ENCODE measurements around the gene ATG13. TPM values are rescaled to one million over a fixed set of nuclear protein-coding genes. Genes with fewer than 3 reads are reported as not detected.

The ATG13 gene
- polyA plus RNA-seq (2011; rRNA removed) (57.9 and 62.5 TPM in 2 replicates), polyA minus RNA-seq (2011; rRNA and poly(A)+ RNA removed) (89.7 and 121 TPM in 2 replicates)

GRCh38 chr11:46617134-46617971 lies at the start of gene ATG13, which contains the start of gene HARBI1:
Gene ATG13, plus strand, starts transcription at chr11:46617553. Its CDS starts 26,739 bp downstream, at chr11:46644292.
Gene HARBI1, minus strand, starts transcription at chr11:46617227. Its CDS starts 990 bp downstream, at chr11:46616237.
- no peaks in the 10 kb centered on the region for H3K9me3 ChIP-seq (ENCODE audit: control insufficient read depth, insufficient read depth, low read length)
- H3K4me3 ChIP-seq (ENCODE audit: low read depth, low read length), result peak within 1 kb of the TSS; percentile 100
- TF ChIP-seq, protein P1, sequence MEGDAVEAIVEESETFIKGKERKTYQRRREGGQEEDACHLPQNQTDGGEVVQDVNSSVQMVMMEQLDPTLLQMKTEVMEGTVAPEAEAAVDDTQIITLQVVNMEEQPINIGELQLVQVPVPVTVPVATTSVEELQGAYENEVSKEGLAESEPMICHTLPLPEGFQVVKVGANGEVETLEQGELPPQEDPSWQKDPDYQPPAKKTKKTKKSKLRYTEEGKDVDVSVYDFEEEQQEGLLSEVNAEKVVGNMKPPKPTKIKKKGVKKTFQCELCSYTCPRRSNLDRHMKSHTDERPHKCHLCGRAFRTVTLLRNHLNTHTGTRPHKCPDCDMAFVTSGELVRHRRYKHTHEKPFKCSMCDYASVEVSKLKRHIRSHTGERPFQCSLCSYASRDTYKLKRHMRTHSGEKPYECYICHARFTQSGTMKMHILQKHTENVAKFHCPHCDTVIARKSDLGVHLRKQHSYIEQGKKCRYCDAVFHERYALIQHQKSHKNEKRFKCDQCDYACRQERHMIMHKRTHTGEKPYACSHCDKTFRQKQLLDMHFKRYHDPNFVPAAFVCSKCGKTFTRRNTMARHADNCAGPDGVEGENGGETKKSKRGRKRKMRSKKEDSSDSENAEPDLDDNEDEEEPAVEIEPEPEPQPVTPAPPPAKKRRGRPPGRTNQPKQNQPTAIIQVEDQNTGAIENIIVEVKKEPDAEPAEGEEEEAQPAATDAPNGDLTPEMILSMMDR (IDR thresholded peaks at IDR 0.05; ENCODE audit: low read depth, low read length), result peak; percentile 90
- peak within 1 kb of the TSS; percentile 97 for H3K27ac ChIP-seq (ENCODE audit: low read depth, low read length)
- peak; percentile 51 for DNase-seq (ENCODE audit: low read depth, low spot score)
- CTCF ChIA-PET, result interaction anchor here (0.5 to 2.5 kb wide), 18 partner anchors 10 to 229 kb away, joined by 3 to 23 read pairs (median 6); partner anchors contain the start of gene CHRM4
- POLR2A ChIA-PET, result interaction anchor here (1.0 kb wide), 1 partner anchor 32 kb away, joined by 3 read pairs; no protein-coding TSS in a partner anchor
- no peaks in the 10 kb centered on the region for H3K27me3 ChIP-seq (ENCODE audit: control insufficient read depth, insufficient read depth, low read length)

DNA sequence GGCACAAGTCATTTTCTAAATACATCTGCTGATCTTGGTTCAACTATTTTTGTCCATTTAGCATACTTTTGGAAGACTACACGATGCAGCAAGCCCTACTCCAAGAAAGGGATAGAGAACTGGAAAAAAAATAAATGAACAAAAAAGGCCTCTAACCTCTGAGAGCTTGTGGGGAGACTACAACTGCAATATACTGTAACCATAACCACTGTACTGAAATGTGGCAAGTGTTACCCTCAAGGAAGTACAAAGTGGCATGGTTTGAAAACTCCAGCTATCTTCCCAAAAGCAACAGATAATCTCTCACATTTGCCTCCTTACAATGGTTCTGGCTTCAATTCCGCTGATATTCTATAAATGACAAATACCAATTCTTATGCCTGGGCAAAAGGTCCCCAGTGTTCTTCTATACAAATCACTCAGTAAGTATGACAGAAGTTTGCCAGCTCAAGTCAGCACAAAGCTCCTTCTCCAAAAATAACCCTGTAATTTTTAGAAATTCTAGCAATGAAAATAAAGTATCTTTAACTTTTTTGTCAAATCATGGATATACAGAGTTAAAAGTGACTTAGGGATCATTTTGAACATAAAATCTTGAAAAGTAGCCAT lies 46.5 kb upstream of the ATG13 start:
- TF ChIP-seq, protein P1 (IDR thresholded peaks at IDR 0.05; ENCODE audit: low read depth, low read length), result no peak
- peaks cover 8% of the 10 kb centered on the region for H3K9me3 ChIP-seq (ENCODE audit: control insufficient read depth, insufficient read depth, low read length)
- ChIA-PET POLR2A (interaction anchor here (0.7 kb wide), 1 partner anchor 832 kb away, joined by 5 read pairs; no protein-coding TSS in a partner anchor), CTCF (interaction anchor here (1.0 to 1.4 kb wide), 2 partner anchors 42 to 81 kb away, joined by 4 to 7 read pairs; no protein-coding TSS in a partner anchor)
- H3K27me3 ChIP-seq (ENCODE audit: control insufficient read depth, insufficient read depth, low read length), result no peaks in the 10 kb centered on the region
- no peak overlapping the region for H3K27ac ChIP-seq (ENCODE audit: low read depth, low read length)
- DNase-seq (ENCODE audit: low read depth, low spot score), result no peak
- H3K4me3 ChIP-seq (ENCODE audit: low read depth, low read length), result no peak overlapping the region

GRCh38 chr11:46574656-46575055 lies 42.7 kb upstream of the ATG13 start:
- CTCF ChIA-PET, result interaction anchor here (0.9 kb wide), 1 partner anchor 45 kb away, joined by 3 read pairs; no protein-coding TSS in a partner anchor

GRCh38 chr11:46577058-46577457 lies 40.3 kb upstream of the ATG13 start:
- ChIA-PET CTCF (interaction anchor here (0.8 kb wide), 1 partner anchor 8 kb away, joined by 3 read pairs; no protein-coding TSS in a partner anchor), POLR2A (no interaction called here)
- DNase-seq (ENCODE audit: low read depth, low spot score), result no peak
- no peaks in the 10 kb centered on the region for H3K27me3 ChIP-seq (ENCODE audit: control insufficient read depth, insufficient read depth, low read length)
- H3K27ac ChIP-seq (ENCODE audit: low read depth, low read length), result no peak overlapping the region
- no peak overlapping the region for H3K4me3 ChIP-seq (ENCODE audit: low read depth, low read length)
- no peaks in the 10 kb centered on the region for H3K9me3 ChIP-seq (ENCODE audit: control insufficient read depth, insufficient read depth, low read length)
- TF ChIP-seq, protein P1 (IDR thresholded peaks at IDR 0.05; ENCODE audit: low read depth, low read length), result no peak

More at GRCh38 chr11:46574656-46575055, 42.7 kb upstream of the ATG13 start:
- Histone ChIP-seq H3K27me3 (ENCODE audit: control insufficient read depth, insufficient read depth, low read length) (no peaks in the 10 kb centered on the region), H3K27ac (ENCODE audit: low read depth, low read length) (no peak overlapping the region), H3K4me3 (ENCODE audit: low read depth, low read length) (no peak overlapping the region), H3K9me3 (ENCODE audit: control insufficient read depth, insufficient read depth, low read length) (no peaks in the 10 kb centered on the region)
- POLR2A ChIA-PET, result no interaction called here
- TF ChIP-seq, protein P1 (IDR thresholded peaks at IDR 0.05; ENCODE audit: low read depth, low read length), result no peak
- no peak for DNase-seq (ENCODE audit: low read depth, low spot score)
